ENCODE results near the gene KRT16.

DNA sequence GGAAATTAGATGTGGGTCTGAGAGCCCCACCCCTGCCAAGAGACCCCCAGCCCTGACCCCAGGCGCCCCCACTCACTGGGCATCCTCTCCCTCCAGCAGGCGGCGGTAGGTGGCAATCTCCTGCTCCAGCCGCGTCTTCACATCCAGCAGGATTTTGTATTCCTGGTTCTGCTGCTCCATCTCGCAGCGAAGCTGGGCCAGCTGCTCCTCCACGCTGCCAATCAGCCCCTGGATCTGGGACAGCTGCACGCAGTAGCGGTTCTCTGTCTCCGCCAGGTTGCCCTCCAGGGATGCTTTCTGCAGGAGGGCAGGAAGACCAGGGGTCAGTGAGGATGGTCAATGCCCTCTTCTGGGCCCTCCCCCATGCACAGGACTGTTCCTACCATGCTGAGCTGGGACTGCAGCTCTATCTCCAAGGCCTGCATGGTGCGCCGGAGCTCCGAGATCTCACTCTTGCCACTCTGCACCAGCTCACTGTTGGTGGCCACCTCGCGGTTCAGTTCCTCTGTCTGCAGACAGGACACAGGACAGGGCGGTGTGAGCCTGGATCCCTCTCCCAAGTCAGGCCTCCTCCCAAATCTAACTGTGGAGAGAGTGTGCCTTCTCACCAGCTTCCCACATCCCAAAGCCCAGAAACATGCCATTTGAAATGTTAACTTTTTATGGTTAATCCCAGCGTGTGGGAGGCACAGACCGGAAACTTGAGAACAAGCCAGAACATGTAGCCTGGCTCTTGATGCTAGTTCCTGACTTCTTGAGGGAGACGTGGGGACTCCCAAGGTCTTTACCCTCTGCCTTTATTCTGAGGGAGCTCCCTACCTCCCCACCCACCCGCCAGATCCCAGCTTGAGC is 8.2 kb upstream of the KRT16 start:
- TF ChIP-seq, protein P1, sequence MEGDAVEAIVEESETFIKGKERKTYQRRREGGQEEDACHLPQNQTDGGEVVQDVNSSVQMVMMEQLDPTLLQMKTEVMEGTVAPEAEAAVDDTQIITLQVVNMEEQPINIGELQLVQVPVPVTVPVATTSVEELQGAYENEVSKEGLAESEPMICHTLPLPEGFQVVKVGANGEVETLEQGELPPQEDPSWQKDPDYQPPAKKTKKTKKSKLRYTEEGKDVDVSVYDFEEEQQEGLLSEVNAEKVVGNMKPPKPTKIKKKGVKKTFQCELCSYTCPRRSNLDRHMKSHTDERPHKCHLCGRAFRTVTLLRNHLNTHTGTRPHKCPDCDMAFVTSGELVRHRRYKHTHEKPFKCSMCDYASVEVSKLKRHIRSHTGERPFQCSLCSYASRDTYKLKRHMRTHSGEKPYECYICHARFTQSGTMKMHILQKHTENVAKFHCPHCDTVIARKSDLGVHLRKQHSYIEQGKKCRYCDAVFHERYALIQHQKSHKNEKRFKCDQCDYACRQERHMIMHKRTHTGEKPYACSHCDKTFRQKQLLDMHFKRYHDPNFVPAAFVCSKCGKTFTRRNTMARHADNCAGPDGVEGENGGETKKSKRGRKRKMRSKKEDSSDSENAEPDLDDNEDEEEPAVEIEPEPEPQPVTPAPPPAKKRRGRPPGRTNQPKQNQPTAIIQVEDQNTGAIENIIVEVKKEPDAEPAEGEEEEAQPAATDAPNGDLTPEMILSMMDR (IDR thresholded peaks at IDR 0.05; ENCODE audit: extremely low read depth in 1 of 2, insufficient read depth in 1 of 2, low read depth in 1 of 2, low read length in 2 of 2): no peak
- TF ChIP-seq POLR2AphosphoS5 (IDR thresholded peaks at IDR 0.05; ENCODE audit: insufficient read depth, low read depth, low read length) (no peak), MYC (IDR thresholded peaks at IDR 0.05; ENCODE audit: low read depth, low read length) (no peak), POLR2A (IDR thresholded peaks at IDR 0.05; ENCODE audit: low read depth, low read length) (no peak), EZH2 (IDR thresholded peaks at IDR 0.05; ENCODE audit: borderline replicate concordance, low read depth, low read length, severe bottlenecking) (no peak), FOS (IDR thresholded peaks at IDR 0.05; ENCODE audit: borderline replicate concordance, insufficient read depth, low read length) (no peak), JUN (IDR thresholded peaks at IDR 0.05; ENCODE audit: borderline replicate concordance, insufficient read depth, insufficient read length, low read depth) (no peak)
- TF ChIP-seq, protein P2, sequence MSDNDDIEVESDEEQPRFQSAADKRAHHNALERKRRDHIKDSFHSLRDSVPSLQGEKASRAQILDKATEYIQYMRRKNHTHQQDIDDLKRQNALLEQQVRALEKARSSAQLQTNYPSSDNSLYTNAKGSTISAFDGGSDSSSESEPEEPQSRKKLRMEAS (IDR thresholded peaks at IDR 0.05; ENCODE audit: insufficient read depth, insufficient read length): no peak
